GM12878 (cell line): Measurements from ENCODE around the gene KIRREL3. TPM values are rescaled to one million over a fixed set of nuclear protein-coding genes. Genes with fewer than 3 reads are reported as not detected.

Experiments
- ATAC-seq: fragments of 200-7000 bp; cut with Tn5 transposase; 3 replicates; pipeline ENCODE4 v1.9.1; 2020; ENCODE audit warnings: mild to moderate bottlenecking, moderate library complexity
- BruUV-seq: library from RNA; stranded (reverse); fragments of 400-500 nt; replicated peaks from 2 replicates; lab custom pipeline; 2021; lab: Mats Ljungman, UMichigan
- CTCF ChIA-PET: fragments of 300-600 bp; sonication (Branson Sonifier 250); formaldehyde crosslinking; extraction: SDS; loops from one replicate; lab custom pipeline; 2021; ENCODE audit warnings: inconsistent platforms; lab: Yijun Ruan, JAX
- POLR2A ChIA-PET: fragments of 350-600 bp; formaldehyde crosslinking; extraction: SDS; loops from one replicate; lab custom pipeline; 2021; ENCODE audit warnings: inconsistent platforms; lab: Charles Lee
- RAD21 ChIA-PET: fragments of 300-600 bp; sonication (Branson Sonifier 250); formaldehyde crosslinking; loops from one replicate; lab custom pipeline; 2023; ENCODE audit warnings: antibody characterized with exemption; ENCODE audit not compliant: unreplicated experiment; lab: Charles Lee
- SMC1A ChIA-PET: fragments of 300-600 bp; sonication (Branson Sonifier 250); formaldehyde crosslinking; loops from one replicate; lab custom pipeline; 2023; ENCODE audit not compliant: unreplicated experiment, uncharacterized antibody; lab: Charles Lee
- DNase-seq: peaks from one replicate; pipeline ENCODE4 v3.0.0-alpha.2; 2011; ENCODE audit warnings: low read depth, low spot score
- FAIRE-seq: peaks from 3 replicates; lab custom pipeline; 2011; peaks lifted over from hg19 to GRCh38; lab: Jason Lieb, UNC
- H2AFZ ChIP-seq: 2 replicates; pipeline ENCODE4 v1.6.0; 2011; ENCODE audit warnings: low read depth, low read length, control low read depth; ENCODE audit not compliant: control insufficient read depth
- H3K27ac ChIP-seq: 2 replicates; pipeline ENCODE4 v1.5.1; 2011; ENCODE audit warnings: control low read depth; ENCODE audit not compliant: control insufficient read depth, insufficient read depth
- H3K27me3 ChIP-seq, 2 experiments: replicated peaks in 1 of 2; 2 replicates each; pipeline versions ENCODE4 v1.6.0 to v1.6.1; 2011; ENCODE audit warnings: low read length in 1 of 2; ENCODE audit not compliant: control insufficient read depth in 2 of 2, insufficient read depth in 2 of 2
- H3K36me3 ChIP-seq, 2 experiments: 2 replicates each; pipeline ENCODE4 v1.5.1; 2011; ENCODE audit warnings: low read length in 1 of 2; ENCODE audit not compliant: control insufficient read depth in 2 of 2, insufficient read depth in 2 of 2
- H3K4me1 ChIP-seq: 2 replicates; pipeline ENCODE4 v1.6.1; 2011; ENCODE audit warnings: mild to moderate bottlenecking, low read length, moderate library complexity, mixed read lengths; ENCODE audit not compliant: control insufficient read depth, insufficient read depth
- H3K4me2 ChIP-seq: 2 replicates; pipeline ENCODE4 v1.6.0; 2011; ENCODE audit warnings: control low read depth; ENCODE audit not compliant: control insufficient read depth, insufficient read depth
- H3K4me3 ChIP-seq: fragments of 200-600 bp; sonication (generic); 2 replicates; pipeline ENCODE4 v1.5.1; 2016
- H3K79me2 ChIP-seq: 2 replicates; pipeline ENCODE4 v1.6.0; 2011; ENCODE audit warnings: low read length; ENCODE audit not compliant: control insufficient read depth, insufficient read depth
- H3K9ac ChIP-seq: 2 replicates; pipeline ENCODE4 v1.8.0; 2011; ENCODE audit warnings: low read length, control low read depth, mixed read lengths; ENCODE audit not compliant: control insufficient read depth, insufficient read depth
- H3K9me3 ChIP-seq: replicated peaks from 3 replicates; pipeline ENCODE4 v1.5.1; 2011; ENCODE audit warnings: mild to moderate bottlenecking, low read length; ENCODE audit not compliant: control insufficient read depth, insufficient read depth
- H4K20me1 ChIP-seq: 2 replicates; pipeline ENCODE4 v1.6.0; 2011; ENCODE audit not compliant: control insufficient read depth, insufficient read depth
- DPF2 ChIP-seq: fragments of 450-650 bp; IDR thresholded peaks from 2 replicates; pipeline ENCODE4 v1.6.1; 2017; ENCODE audit warnings: mild to moderate bottlenecking
- ESRRA ChIP-seq: IDR thresholded peaks from 2 replicates; pipeline ENCODE4 v1.6.1; 2012; ENCODE audit warnings: mild to moderate bottlenecking, low read length, improper control_type of control experiment
- HDAC6 ChIP-seq: fragments of 200-600 bp; sonication (generic); IDR thresholded peaks from one replicate; pipeline ENCODE4 v1.8.0; 2017; ENCODE audit warnings: antibody characterized with exemption; ENCODE audit not compliant: unreplicated experiment
- IRF4 ChIP-seq: IDR thresholded peaks from 2 replicates; pipeline ENCODE4 v1.6.1; 2011; ENCODE audit warnings: low read depth, low read length
- NBN ChIP-seq: fragments of 450-650 bp; IDR thresholded peaks from 2 replicates; pipeline ENCODE4 v1.6.1; 2016
- NRF1 ChIP-seq: conservative IDR thresholded peaks from 2 replicates; pipeline ENCODE4 v1.6.1; 2011; ENCODE audit warnings: mild to moderate bottlenecking, low read depth, low read length, improper control_type of control experiment
- RAD21 ChIP-seq: IDR thresholded peaks from 2 replicates; pipeline ENCODE4 v1.6.1; 2011; ENCODE audit warnings: mild to moderate bottlenecking, low read depth, low read length, moderate library complexity; ENCODE audit not compliant: insufficient read depth
- RBBP5 ChIP-seq: fragments of 200-600 bp; sonication (generic); conservative IDR thresholded peaks from 2 replicates; pipeline ENCODE4 v1.6.1; 2016
- TARDBP ChIP-seq: IDR thresholded peaks from 2 replicates; pipeline ENCODE4 v1.6.1; 2016; ENCODE audit warnings: borderline replicate concordance
- TCF12 ChIP-seq: IDR thresholded peaks from 2 replicates; pipeline ENCODE4 v1.6.1; 2011; ENCODE audit warnings: low read depth, mild to moderate bottlenecking, low read length
- ZNF622 ChIP-seq: fragments of 450-650 bp; IDR thresholded peaks from 2 replicates; pipeline ENCODE4 v1.6.1; 2017; ENCODE audit warnings: mild to moderate bottlenecking, inconsistent platforms
- WGBS: methylation state at CpG from one replicate; pipeline ENCODE4 v1.1.6; 2016; ENCODE audit warnings: low lambda C conversion rate; ENCODE audit not compliant: insufficient replicate concordance, insufficient coverage; ENCODE audit errors: missing lambda C conversion rate; 5-methylcytosine and 5-hydroxymethylcytosine counted together
- in situ Hi-C: fragments of 300-500 bp; cut with MboI; formaldehyde crosslinking; loops from 9 replicates; pipeline ENCODE4 v1.14.3; 2018; ENCODE audit warnings: mixed read lengths
- intact Hi-C: fragments of 100-400 bp; cut with micrococcal nuclease; formaldehyde crosslinking; loops from one replicate; pipeline ENCODE4 v1.14.2; 2022; ENCODE audit not compliant: unreplicated experiment
- polyA plus RNA-seq, 11 experiments: library from polyadenylated mRNA; depleted of rRNA in 4 of 11; unstranded in 6 of 11; stranded (reverse) in 5 of 11; fragments of >200 nt; fragmentation: Nextera tagmentation in 4 of 11; fragmentation: Illumina TruSeq in 1 of 11; extraction: Ambion mirVana in 4 of 11; extraction: Trizol in 1 of 11; gene quantifications; 1 replicate in 1 of 11; 2 replicates in 10 of 11; pipeline versions ENCODE4 v1.2.1 to v1.2.3, GENCODE V29; 2011 to 2016; ENCODE audit warnings: inconsistent platforms in 2 of 11, missing spikeins in 2 of 11, low read depth in 1 of 11
- total RNA-seq, 4 experiments: library from RNA; depleted of rRNA in 3 of 4; stranded (reverse); fragments of >200 nt in 3 of 4; fragmentation: Illumina TruSeq in 1 of 4; extraction: Trizol in 1 of 4; gene quantifications; 2 replicates each; pipeline versions ENCODE4 v1.2.1 to v1.2.3, GENCODE V29; 2013 to 2021
- TF ChIP-seq, protein P1 (sequence below): IDR thresholded peaks from 2 replicates; pipeline ENCODE4 v1.6.1; 2012; ENCODE audit warnings: low read depth, low read length, improper control_type of control experiment
- TF ChIP-seq, protein P2 (sequence below): fragments of 150-350 bp; IDR thresholded peaks from 2 replicates; pipeline ENCODE4 v1.6.1; 2014; ENCODE audit warnings: mild to moderate bottlenecking, low read depth, low read length
- TF ChIP-seq, protein P3 (sequence below): fragments of 450-650 bp; IDR thresholded peaks from 2 replicates; pipeline ENCODE4 v1.6.1; 2017; ENCODE audit warnings: low read depth, mild to moderate bottlenecking, moderate library complexity
- TF ChIP-seq, protein P4 (sequence below): fragments of 450-650 bp; conservative IDR thresholded peaks from 2 replicates; pipeline ENCODE4 v1.6.1; 2017; ENCODE audit warnings: mild to moderate bottlenecking, moderate library complexity

The KIRREL3 gene
- total and polyA plus RNA-seq, 10 of the 15 experiments (the other 5 are each of a cell fraction or from before 2014, with no cell fraction given): under 0.01 TPM; not detected in 9

DNA sequence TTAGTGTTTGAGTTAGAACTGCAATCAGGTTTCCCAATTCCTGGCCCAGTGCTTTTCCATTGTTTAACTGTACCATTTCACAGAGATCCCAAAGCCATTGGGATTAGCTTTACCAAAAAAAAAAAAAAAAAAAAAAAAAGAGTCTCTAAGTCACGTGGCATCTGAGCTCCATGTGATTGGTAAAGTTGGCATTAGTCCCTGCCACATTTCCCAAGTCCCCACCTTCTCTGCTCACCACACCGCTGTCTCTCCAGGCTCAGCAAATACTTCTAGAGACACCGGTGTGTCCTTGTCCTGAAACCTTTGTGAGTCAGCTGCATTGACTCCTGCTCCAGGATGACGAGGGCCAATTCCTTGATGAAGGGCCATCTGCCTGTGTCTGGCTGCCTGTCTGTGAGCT lies 305.3 kb downstream of the KIRREL3 start:
- DNase-seq (no peak), ATAC-seq (no peak), FAIRE-seq (no peak)
- WGBS: 25% methylated on average over 4 of the region's 4 CpGs
- no peaks in the 10 kb centered on the region for H3K36me3 ChIP-seq
- ChIA-PET CTCF (interaction anchor here (0.7 kb wide), 2 partner anchors 146 to 295 kb away, joined by 3 to 4 read pairs; no protein-coding TSS in a partner anchor), POLR2A (no interaction called here), RAD21 (no interaction called here), SMC1A (no interaction called here)
- intact Hi-C loops: no loop called here
- in situ Hi-C loops: no loop called here
- H2AFZ ChIP-seq: no peak overlapping the region
- H3K4me2 ChIP-seq: no peak overlapping the region
- H3K27me3 ChIP-seq: no peaks in the 10 kb centered on the region; a peak in 1 of 4 replicates
- H3K9ac ChIP-seq: no peak overlapping the region
- TF ChIP-seq IRF4 (no peak), TARDBP (no peak), TCF12 (no peak), DPF2 (no peak), HDAC6 (no peak), RAD21 (no peak), ZNF622 (no peak), RBBP5 (no peak), NRF1 (no peak), ESRRA (no peak), NBN (no peak)
- TF ChIP-seq, protein P1, sequence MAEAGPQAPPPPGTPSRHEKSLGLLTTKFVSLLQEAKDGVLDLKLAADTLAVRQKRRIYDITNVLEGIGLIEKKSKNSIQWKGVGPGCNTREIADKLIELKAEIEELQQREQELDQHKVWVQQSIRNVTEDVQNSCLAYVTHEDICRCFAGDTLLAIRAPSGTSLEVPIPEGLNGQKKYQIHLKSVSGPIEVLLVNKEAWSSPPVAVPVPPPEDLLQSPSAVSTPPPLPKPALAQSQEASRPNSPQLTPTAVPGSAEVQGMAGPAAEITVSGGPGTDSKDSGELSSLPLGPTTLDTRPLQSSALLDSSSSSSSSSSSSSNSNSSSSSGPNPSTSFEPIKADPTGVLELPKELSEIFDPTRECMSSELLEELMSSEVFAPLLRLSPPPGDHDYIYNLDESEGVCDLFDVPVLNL: no peak
- TF ChIP-seq, protein P2, sequence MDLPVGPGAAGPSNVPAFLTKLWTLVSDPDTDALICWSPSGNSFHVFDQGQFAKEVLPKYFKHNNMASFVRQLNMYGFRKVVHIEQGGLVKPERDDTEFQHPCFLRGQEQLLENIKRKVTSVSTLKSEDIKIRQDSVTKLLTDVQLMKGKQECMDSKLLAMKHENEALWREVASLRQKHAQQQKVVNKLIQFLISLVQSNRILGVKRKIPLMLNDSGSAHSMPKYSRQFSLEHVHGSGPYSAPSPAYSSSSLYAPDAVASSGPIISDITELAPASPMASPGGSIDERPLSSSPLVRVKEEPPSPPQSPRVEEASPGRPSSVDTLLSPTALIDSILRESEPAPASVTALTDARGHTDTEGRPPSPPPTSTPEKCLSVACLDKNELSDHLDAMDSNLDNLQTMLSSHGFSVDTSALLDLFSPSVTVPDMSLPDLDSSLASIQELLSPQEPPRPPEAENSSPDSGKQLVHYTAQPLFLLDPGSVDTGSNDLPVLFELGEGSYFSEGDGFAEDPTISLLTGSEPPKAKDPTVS: no peak
- TF ChIP-seq, protein P3, sequence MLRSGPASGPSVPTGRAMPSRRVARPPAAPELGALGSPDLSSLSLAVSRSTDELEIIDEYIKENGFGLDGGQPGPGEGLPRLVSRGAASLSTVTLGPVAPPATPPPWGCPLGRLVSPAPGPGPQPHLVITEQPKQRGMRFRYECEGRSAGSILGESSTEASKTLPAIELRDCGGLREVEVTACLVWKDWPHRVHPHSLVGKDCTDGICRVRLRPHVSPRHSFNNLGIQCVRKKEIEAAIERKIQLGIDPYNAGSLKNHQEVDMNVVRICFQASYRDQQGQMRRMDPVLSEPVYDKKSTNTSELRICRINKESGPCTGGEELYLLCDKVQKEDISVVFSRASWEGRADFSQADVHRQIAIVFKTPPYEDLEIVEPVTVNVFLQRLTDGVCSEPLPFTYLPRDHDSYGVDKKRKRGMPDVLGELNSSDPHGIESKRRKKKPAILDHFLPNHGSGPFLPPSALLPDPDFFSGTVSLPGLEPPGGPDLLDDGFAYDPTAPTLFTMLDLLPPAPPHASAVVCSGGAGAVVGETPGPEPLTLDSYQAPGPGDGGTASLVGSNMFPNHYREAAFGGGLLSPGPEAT: no peak
- TF ChIP-seq, protein P4, sequence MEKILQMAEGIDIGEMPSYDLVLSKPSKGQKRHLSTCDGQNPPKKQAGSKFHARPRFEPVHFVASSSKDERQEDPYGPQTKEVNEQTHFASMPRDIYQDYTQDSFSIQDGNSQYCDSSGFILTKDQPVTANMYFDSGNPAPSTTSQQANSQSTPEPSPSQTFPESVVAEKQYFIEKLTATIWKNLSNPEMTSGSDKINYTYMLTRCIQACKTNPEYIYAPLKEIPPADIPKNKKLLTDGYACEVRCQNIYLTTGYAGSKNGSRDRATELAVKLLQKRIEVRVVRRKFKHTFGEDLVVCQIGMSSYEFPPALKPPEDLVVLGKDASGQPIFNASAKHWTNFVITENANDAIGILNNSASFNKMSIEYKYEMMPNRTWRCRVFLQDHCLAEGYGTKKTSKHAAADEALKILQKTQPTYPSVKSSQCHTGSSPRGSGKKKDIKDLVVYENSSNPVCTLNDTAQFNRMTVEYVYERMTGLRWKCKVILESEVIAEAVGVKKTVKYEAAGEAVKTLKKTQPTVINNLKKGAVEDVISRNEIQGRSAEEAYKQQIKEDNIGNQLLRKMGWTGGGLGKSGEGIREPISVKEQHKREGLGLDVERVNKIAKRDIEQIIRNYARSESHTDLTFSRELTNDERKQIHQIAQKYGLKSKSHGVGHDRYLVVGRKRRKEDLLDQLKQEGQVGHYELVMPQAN: no peak
- H3K9me3 ChIP-seq: no peaks in the 10 kb centered on the region
- no TSS peak for BruUV-seq
- H3K4me1 ChIP-seq: peaks cover 3% of the 10 kb centered on the region
- H4K20me1 ChIP-seq: no peaks in the 10 kb centered on the region
- H3K4me3 ChIP-seq: no peak overlapping the region
- no peaks in the 10 kb centered on the region for H3K79me2 ChIP-seq
- no peak overlapping the region for H3K27ac ChIP-seq
